Astrocyte of the cerebellum (primary cell): Measurements from ENCODE around the gene LYRM7.

Source experiments
- DNase-seq: peaks from one replicate; pipeline ENCODE4 v3.0.0-alpha.2; 2011; ENCODE audit warnings: low read depth
- H3K4me3 ChIP-seq: 2 replicates; pipeline ENCODE4 v1.5.1; 2011; ENCODE audit warnings: mild to moderate bottlenecking, low read depth, low read length, moderate library complexity
- in situ Hi-C: cut with HindIII; loops from 2 replicates; pipeline ENCODE4 v1.10.0; 2017; ENCODE audit warnings: low sequenced_read_pairs
- TF ChIP-seq, protein P1 (sequence below): IDR thresholded peaks from 2 replicates; pipeline ENCODE4 v1.5.1; 2012; ENCODE audit warnings: low read length, low read depth, moderate library complexity, mild to moderate bottlenecking; ENCODE audit errors: missing control alignments

LYRM7 gene

DNA sequence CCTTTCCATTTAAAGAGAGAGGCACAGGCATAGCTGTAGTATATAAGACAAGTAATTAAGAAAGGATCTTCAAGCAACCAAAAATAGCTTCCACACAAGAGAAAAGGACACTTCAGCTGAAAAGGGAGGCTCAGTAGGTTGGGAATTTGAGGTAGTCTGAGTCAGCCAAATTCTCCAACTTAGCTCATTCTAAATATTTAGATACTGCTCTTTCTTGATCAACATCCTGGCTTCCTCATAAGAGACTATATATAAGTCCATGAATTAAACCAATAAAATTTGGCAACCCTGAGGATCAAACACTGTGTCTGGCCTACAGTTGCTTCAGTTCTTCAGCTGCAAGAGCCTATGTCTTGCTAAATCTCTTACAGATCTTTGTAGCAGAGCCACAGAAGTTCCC is 23.5 kb upstream of the LYRM7 start:
- in situ Hi-C loops = no loop called here
- DNase-seq = no peak
- TF ChIP-seq, protein P1, sequence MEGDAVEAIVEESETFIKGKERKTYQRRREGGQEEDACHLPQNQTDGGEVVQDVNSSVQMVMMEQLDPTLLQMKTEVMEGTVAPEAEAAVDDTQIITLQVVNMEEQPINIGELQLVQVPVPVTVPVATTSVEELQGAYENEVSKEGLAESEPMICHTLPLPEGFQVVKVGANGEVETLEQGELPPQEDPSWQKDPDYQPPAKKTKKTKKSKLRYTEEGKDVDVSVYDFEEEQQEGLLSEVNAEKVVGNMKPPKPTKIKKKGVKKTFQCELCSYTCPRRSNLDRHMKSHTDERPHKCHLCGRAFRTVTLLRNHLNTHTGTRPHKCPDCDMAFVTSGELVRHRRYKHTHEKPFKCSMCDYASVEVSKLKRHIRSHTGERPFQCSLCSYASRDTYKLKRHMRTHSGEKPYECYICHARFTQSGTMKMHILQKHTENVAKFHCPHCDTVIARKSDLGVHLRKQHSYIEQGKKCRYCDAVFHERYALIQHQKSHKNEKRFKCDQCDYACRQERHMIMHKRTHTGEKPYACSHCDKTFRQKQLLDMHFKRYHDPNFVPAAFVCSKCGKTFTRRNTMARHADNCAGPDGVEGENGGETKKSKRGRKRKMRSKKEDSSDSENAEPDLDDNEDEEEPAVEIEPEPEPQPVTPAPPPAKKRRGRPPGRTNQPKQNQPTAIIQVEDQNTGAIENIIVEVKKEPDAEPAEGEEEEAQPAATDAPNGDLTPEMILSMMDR = no peak
- H3K4me3 ChIP-seq = no peak overlapping the region

DNA sequence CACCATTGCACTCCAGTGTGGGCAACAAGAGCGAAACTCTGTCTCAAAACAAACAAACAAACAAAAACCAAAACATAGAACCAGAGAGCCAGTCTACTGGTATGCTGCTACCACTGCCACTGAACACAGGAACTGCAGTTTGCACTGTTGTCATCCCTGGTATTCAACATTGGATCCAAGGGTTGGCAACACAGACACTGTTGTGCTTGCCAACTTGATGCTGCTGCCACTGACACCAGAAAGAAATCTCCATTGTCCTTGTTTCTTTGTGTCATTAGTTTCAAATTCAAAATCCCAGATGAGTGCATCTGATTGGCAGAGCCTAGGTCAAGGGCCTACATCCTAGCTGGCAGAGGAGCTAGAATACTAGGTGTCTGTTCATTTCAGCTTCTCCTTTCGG is 21.9 kb upstream of the LYRM7 start:
- in situ Hi-C loops = no loop called here
- DNase-seq = no peak
- TF ChIP-seq, protein P1 = no peak
- H3K4me3 ChIP-seq = no peak overlapping the region

DNA sequence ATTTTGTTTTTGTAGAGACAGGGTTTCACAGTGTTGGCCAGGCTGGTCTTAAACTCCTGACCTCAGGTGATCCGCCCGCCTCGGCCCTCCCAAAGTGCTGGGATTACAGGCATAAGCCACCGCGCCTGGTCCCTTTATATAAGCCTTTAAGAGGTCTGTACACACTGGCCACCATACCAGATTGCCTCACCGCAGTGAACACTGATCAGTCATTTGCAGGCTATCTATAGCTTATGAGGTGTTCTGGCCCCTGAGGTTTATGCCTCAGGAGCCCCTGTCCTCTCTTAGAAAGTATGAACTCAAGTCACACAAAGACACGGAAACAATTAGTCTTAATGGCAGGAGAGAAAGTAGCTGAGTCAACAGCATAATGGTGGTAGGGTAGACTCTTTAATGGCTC is 20.3 kb upstream of the LYRM7 start:
- in situ Hi-C loops = no loop called here
- TF ChIP-seq, protein P1 = no peak
- no peak overlapping the region for H3K4me3 ChIP-seq
- no peak for DNase-seq

DNA sequence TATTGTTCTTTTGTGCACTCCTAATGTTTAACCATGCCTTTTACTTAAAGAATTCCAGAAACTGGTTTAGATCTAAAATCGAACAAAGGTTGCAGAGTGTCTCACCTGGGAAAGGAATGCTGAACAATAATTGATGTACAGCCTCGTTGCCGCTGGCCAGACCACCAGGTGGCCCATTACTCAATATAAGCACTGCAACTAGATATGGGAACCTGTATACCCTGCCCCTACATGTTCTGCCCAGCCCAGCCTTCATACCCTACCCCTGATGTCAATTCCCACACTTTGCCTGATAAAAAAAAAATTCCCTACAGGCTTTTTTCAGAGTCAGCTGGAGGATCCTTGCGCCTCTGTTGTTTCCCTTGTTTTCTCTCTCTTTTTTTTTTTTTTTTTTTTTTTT is 19.5 kb upstream of the LYRM7 start:
- H3K4me3 ChIP-seq = no peak overlapping the region
- no peak for DNase-seq
- in situ Hi-C loops = no loop called here
- TF ChIP-seq, protein P1 = no peak

DNA sequence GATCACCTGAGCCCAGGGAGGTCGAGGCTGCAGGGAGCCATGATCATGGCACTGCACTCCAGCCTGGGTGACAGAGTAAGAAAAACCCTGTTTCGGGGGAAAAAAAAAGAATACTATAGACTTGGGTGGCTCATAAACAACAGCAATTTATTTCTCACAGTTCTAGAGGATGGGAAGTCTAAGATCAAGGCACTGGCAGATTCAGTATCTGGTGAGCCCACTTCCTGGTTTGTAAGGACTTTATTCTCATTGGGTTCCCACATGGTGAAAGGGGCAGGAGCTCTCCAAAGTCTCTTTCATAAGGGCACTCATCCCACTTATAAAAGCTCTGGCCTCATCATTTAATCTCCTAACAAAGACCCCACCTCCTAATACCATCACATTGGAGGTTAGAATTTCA is 14.4 kb upstream of the LYRM7 start:
- in situ Hi-C loops = no loop called here
- TF ChIP-seq, protein P1 = no peak
- H3K4me3 ChIP-seq = no peak overlapping the region
- DNase-seq = no peak

DNA sequence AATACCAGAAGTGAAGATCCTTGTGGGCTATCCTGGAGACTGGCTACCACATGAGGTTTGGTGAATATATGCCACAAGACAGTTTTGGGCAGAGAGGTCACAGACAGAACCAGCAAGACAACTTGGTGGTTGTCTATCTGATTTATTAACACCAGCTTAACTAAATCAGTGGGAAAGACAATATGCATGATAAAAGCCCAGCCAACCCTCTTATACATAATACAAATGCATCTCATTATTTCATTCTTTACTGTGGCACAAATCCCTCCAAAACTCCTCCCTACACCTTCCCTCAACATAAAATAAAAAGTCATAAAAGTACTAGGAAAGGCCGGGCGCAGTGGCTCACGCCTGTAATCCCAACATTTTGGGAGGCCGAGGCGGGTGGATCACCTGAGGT is 13.8 kb upstream of the LYRM7 start:
- no peak overlapping the region for H3K4me3 ChIP-seq
- no peak for DNase-seq
- TF ChIP-seq, protein P1 = no peak
- in situ Hi-C loops = no loop called here

DNA sequence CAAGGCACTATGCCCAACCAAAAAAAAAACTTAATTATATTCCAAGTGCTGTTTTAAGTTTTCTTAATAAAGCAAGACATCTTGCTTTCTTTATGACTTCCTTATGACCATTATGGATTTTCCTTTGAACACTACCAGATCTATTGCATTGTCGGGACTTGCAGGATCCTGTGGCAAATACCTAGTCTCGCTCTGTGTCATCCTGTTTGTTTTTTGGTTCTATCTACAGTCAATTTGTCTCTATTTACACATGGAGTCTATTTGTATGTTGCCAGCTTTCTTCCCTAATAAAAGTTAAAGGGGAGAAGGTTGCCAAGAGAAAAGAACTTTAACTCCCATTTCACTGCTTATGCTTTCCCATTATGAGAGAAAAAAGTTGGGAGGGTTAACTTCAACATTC is 10.6 kb upstream of the LYRM7 start:
- H3K4me3 ChIP-seq = no peak overlapping the region
- in situ Hi-C loops = no loop called here
- DNase-seq = no peak
- TF ChIP-seq, protein P1 = no peak
